ENCODE data around the gene GRID1.

- TF ChIP-seq CTCF (IDR thresholded peaks at IDR 0.05), result no peak
- no peak for TF ChIP-seq EP300 (IDR thresholded peaks at IDR 0.05)
- no peak for TF ChIP-seq POLR2A (IDR thresholded peaks at IDR 0.05)
Measured at GRCh38 chr10:86362586-86363183, 3.9 kb downstream of the GRID1 start.
